Testis (tissue), 2 donors: Measurements from ENCODE around the gene PCSK2.

Source experiments
- POLR2A ChIP-seq: fragments of 450-650 bp; IDR thresholded peaks from one replicate; pipeline ENCODE4 v1.6.1; 2017; ENCODE audit warnings: antibody characterized with exemption, mild to moderate bottlenecking, moderate library complexity
- TF ChIP-seq, protein P1 (sequence below), 3 experiments: fragments of 450-650 bp in 2 of 3; fragments of 200-600 bp in 1 of 3; sonication (generic) in 1 of 3; IDR thresholded peaks; one replicate each; pipeline ENCODE4 v1.5.1; 2016 to 2019; ENCODE audit warnings: antibody characterized with exemption in 3 of 3, mild to moderate bottlenecking in 2 of 3, moderate library complexity in 1 of 3

DNA sequence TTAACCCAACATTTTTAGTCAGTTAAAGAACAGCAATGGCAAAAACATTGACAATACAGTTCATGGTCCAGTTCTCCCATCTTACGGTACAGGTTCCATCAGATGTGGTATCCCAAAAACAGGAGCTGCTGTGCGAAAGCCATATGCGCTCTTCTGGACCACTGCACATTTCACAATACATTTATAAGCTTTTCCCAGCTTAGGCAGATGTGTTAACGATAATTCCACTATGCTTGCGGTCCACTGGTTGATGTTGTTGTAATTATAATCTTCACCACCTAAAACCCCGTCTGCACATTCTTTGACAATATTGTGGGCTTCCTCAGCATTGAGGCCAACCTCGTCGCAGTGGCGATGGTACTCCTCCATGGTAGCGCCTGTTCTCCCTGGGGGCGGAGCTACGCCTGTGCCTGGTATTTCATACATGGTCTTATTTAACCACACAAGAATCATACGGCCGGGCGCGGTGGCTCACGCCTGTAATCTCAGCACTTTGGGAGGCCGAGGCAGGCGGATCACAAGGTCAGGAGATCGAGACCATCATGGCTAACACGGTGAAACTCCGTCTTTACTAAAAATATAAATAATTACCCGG lies 252.3 kb downstream of the PCSK2 start:
- TF ChIP-seq, protein P1, sequence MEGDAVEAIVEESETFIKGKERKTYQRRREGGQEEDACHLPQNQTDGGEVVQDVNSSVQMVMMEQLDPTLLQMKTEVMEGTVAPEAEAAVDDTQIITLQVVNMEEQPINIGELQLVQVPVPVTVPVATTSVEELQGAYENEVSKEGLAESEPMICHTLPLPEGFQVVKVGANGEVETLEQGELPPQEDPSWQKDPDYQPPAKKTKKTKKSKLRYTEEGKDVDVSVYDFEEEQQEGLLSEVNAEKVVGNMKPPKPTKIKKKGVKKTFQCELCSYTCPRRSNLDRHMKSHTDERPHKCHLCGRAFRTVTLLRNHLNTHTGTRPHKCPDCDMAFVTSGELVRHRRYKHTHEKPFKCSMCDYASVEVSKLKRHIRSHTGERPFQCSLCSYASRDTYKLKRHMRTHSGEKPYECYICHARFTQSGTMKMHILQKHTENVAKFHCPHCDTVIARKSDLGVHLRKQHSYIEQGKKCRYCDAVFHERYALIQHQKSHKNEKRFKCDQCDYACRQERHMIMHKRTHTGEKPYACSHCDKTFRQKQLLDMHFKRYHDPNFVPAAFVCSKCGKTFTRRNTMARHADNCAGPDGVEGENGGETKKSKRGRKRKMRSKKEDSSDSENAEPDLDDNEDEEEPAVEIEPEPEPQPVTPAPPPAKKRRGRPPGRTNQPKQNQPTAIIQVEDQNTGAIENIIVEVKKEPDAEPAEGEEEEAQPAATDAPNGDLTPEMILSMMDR (IDR thresholded peaks at IDR 0.05), result no peak
- no peak for TF ChIP-seq POLR2A
